Measurements from ENCODE around the gene SLC29A1. TPM values are rescaled to one million over a fixed set of nuclear protein-coding genes. Genes with fewer than 3 reads are reported as not detected.
A peak's percentile ranks its signal among the peaks of the same experiment; 100 is the strongest.

SLC29A1 gene
- total and polyA plus RNA-seq, 9 of the 15 experiments (the other 6 are each of a cell fraction or from before 2014, with no cell fraction given), result 18.9 to 170 (median 57.7) TPM

DNA sequence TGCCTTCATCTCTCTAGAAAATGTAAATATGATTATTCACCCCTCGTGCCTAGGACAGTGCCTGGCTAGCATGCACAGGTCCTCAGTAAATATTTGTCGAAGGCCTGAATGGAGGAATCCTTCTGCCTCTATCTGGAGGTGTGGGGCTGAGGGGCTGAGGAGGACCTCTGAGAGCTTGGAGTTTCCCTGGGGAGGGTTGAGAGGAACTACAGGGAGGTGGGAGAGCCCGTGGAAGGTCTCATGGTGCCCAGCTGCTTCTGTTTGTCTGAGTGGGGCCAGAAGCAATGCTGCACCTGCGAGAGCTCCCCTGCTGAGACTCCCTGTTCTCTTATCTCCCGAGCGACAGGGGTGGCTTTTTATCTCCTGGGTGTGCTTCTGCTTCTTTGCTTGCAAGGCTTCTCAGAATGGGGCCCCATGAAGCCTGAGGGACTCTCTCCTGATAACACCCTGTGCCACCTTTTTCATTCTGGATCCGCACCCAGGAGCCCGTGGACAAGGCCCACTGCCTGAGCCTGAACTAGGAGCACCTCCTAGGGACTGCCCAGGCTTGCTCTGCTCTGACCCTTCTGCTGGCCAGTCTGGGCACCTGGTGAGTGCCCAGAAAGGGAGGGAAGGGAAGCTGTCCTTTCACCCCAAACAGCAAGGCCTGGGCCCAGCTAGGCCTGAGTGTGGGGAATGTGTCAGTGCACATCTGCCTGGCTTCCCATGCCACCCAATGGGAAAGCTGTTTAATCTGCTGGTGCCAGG, 2.4 kb downstream of the SLC29A1 start (continued):
- TF ChIP-seq ZNF766 (CRISPR knock-in tag; conservative IDR thresholded peaks at IDR 0.05) (peak; percentile 89), TOE1 (IDR thresholded peaks at IDR 0.05; ENCODE audit: borderline replicate concordance) (peak; percentile 67; the same call in 1 of the 2 replicates), TOE1 (CRISPR knock-in tag; IDR thresholded peaks at IDR 0.05; ENCODE audit: borderline replicate concordance, low read depth) (no peak), DMBX1 (CRISPR knock-in tag; IDR thresholded peaks at IDR 0.05; ENCODE audit: borderline replicate concordance) (peak; percentile 94), SMARCB1 (IDR thresholded peaks at IDR 0.05; ENCODE audit: insufficient read length, low read depth) (peak; percentile 29), MBD2 (IDR thresholded peaks at IDR 0.05; ENCODE audit: borderline replicate concordance, low read depth) (peak; percentile 82), ZNF592 (IDR thresholded peaks at IDR 0.05) (peak; percentile 90), SMAD4 (CRISPR knock-in tag; conservative IDR thresholded peaks at IDR 0.05) (peak; percentile 95), IRF2 (CRISPR knock-in tag; IDR thresholded peaks at IDR 0.05) (no peak), GATA2 (CRISPR knock-in tag; IDR thresholded peaks at IDR 0.05) (peak; percentile 98)
- TF ChIP-seq, protein P1, sequence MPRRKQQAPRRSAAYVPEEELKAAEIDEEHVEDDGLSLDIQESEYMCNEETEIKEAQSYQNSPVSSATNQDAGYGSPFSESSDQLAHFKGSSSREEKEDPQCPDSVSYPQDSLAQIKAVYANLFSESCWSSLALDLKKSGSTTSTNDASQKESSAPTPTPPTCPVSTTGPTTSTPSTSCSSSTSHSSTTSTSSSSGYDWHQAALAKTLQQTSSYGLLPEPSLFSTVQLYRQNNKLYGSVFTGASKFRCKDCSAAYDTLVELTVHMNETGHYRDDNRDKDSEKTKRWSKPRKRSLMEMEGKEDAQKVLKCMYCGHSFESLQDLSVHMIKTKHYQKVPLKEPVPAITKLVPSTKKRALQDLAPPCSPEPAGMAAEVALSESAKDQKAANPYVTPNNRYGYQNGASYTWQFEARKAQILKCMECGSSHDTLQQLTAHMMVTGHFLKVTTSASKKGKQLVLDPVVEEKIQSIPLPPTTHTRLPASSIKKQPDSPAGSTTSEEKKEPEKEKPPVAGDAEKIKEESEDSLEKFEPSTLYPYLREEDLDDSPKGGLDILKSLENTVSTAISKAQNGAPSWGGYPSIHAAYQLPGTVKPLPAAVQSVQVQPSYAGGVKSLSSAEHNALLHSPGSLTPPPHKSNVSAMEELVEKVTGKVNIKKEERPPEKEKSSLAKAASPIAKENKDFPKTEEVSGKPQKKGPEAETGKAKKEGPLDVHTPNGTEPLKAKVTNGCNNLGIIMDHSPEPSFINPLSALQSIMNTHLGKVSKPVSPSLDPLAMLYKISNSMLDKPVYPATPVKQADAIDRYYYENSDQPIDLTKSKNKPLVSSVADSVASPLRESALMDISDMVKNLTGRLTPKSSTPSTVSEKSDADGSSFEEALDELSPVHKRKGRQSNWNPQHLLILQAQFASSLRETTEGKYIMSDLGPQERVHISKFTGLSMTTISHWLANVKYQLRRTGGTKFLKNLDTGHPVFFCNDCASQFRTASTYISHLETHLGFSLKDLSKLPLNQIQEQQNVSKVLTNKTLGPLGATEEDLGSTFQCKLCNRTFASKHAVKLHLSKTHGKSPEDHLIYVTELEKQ (CRISPR knock-in tag; IDR thresholded peaks at IDR 0.05), result no peak
- TF ChIP-seq, protein P2, sequence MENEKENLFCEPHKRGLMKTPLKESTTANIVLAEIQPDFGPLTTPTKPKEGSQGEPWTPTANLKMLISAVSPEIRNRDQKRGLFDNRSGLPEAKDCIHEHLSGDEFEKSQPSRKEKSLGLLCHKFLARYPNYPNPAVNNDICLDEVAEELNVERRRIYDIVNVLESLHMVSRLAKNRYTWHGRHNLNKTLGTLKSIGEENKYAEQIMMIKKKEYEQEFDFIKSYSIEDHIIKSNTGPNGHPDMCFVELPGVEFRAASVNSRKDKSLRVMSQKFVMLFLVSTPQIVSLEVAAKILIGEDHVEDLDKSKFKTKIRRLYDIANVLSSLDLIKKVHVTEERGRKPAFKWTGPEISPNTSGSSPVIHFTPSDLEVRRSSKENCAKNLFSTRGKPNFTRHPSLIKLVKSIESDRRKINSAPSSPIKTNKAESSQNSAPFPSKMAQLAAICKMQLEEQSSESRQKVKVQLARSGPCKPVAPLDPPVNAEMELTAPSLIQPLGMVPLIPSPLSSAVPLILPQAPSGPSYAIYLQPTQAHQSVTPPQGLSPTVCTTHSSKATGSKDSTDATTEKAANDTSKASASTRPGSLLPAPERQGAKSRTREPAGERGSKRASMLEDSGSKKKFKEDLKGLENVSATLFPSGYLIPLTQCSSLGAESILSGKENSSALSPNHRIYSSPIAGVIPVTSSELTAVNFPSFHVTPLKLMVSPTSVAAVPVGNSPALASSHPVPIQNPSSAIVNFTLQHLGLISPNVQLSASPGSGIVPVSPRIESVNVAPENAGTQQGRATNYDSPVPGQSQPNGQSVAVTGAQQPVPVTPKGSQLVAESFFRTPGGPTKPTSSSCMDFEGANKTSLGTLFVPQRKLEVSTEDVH (IDR thresholded peaks at IDR 0.05; ENCODE audit: low read depth, partially characterized antibody), result no peak
- TF ChIP-seq, protein P3, sequence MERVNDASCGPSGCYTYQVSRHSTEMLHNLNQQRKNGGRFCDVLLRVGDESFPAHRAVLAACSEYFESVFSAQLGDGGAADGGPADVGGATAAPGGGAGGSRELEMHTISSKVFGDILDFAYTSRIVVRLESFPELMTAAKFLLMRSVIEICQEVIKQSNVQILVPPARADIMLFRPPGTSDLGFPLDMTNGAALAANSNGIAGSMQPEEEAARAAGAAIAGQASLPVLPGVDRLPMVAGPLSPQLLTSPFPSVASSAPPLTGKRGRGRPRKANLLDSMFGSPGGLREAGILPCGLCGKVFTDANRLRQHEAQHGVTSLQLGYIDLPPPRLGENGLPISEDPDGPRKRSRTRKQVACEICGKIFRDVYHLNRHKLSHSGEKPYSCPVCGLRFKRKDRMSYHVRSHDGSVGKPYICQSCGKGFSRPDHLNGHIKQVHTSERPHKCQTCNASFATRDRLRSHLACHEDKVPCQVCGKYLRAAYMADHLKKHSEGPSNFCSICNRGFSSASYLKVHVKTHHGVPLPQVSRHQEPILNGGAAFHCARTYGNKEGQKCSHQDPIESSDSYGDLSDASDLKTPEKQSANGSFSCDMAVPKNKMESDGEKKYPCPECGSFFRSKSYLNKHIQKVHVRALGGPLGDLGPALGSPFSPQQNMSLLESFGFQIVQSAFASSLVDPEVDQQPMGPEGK (CRISPR knock-in tag; IDR thresholded peaks at IDR 0.05; ENCODE audit: borderline replicate concordance), result no peak
